ENCODE results near the gene HS3ST6.

HS3ST6 gene

DNA sequence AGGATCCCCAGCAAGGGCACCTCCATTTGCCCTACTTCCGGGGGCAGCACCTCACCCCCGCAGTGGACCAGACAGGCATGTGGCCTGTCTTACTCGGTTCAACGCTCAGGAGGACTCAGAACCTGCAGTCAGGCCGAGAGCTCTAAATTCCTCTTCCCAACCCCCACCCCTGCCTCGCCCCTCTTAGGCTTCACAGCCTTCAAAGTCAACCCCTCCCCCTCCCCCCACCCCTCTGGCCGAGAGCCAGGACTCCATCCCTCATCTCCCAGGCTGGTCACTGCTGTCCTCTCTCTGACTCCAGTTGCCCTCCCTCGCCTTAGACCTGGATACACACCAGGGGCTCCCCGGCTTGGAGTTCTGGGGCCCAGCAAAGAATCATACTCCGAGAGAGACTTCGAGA is 8.1 kb upstream of the HS3ST6 start:
- peaks cover 6% of the 10 kb centered on the region for H3K9me3 ChIP-seq (ENCODE audit: insufficient read depth, low read depth, low read length)
- WGBS (ENCODE audit: extremely low coverage, insufficient coverage, insufficient read length): no CpG with 5 or more reads among the region's 11 CpGs
- no peak overlapping the region for H4K91ac ChIP-seq (ENCODE audit: low read depth, low read length)
- H3K18ac ChIP-seq (ENCODE audit: low read length): no peak overlapping the region
- H3K4me3 ChIP-seq (ENCODE audit: low read depth, low read length): no peak overlapping the region
- no peak overlapping the region for H3K23ac ChIP-seq (ENCODE audit: low read length)
- DNase-seq: no peak
- H2BK5ac ChIP-seq (ENCODE audit: low read depth, low read length, poor library complexity): no peak overlapping the region
- no peak overlapping the region for H2AFZ ChIP-seq (ENCODE audit: insufficient read depth, low read length, poor library complexity)
- no peak overlapping the region for H4K8ac ChIP-seq (ENCODE audit: low read depth, low read length)
- H2AK5ac ChIP-seq (ENCODE audit: low read length): no peak overlapping the region
- H3K4me1 ChIP-seq (ENCODE audit: control insufficient read depth in 1 of 2, insufficient read depth in 2 of 2, low read length in 2 of 2): peaks cover 0 to 6% of the 10 kb centered on the region in 2 experiments
- H3K14ac ChIP-seq (ENCODE audit: low read length): no peak overlapping the region
- no peak overlapping the region for H2BK120ac ChIP-seq (ENCODE audit: insufficient read depth, low read length, poor library complexity)
- H3K27ac ChIP-seq (ENCODE audit: low read depth, low read length): no peak overlapping the region
- H3K9ac ChIP-seq (ENCODE audit: low read length): no peak overlapping the region
- peaks cover 3% of the 10 kb centered on the region for H3K79me1 ChIP-seq (ENCODE audit: low read length)
- H3K27me3 ChIP-seq (ENCODE audit: insufficient read depth, low read length): peaks cover 10% of the 10 kb centered on the region
- H3K4me2 ChIP-seq (ENCODE audit: low read length): no peak overlapping the region
- no peak overlapping the region for H4K12ac ChIP-seq (ENCODE audit: low read depth, low read length)
- no peaks in the 10 kb centered on the region for H3K36me3 ChIP-seq (ENCODE audit: control insufficient read depth in 1 of 2, insufficient read depth in 2 of 2, low read length in 2 of 2)
- no peak overlapping the region for H2BK12ac ChIP-seq (ENCODE audit: low read length)
- H3K79me2 ChIP-seq (ENCODE audit: control insufficient read depth, insufficient read depth, low read length, poor library complexity): no peaks in the 10 kb centered on the region
- H3K4ac ChIP-seq (ENCODE audit: low read depth, low read length): no peak overlapping the region

- no peaks in the 10 kb centered on the region for H3K79me1 ChIP-seq (ENCODE audit: low read length)
- peaks cover 0 to 1% of the 10 kb centered on the region in 2 experiments for H3K4me1 ChIP-seq (ENCODE audit: control insufficient read depth in 1 of 2, insufficient read depth in 2 of 2, low read length in 2 of 2)
- H3K14ac ChIP-seq (ENCODE audit: low read length): no peak overlapping the region
- H2BK5ac ChIP-seq (ENCODE audit: low read depth, low read length, poor library complexity): no peak overlapping the region
- H4K12ac ChIP-seq (ENCODE audit: low read depth, low read length): no peak overlapping the region
- no peak overlapping the region for H4K8ac ChIP-seq (ENCODE audit: low read depth, low read length)
- H3K79me2 ChIP-seq (ENCODE audit: control insufficient read depth, insufficient read depth, low read length, poor library complexity): no peaks in the 10 kb centered on the region
- H3K4ac ChIP-seq (ENCODE audit: low read depth, low read length): no peak overlapping the region
- no peak overlapping the region for H3K23ac ChIP-seq (ENCODE audit: low read length)
- no CpG with 5 or more reads among the region's 5 CpGs for whole genome bisulfite sequencing (ENCODE audit: extremely low coverage, insufficient coverage, insufficient read length)
- H2BK12ac ChIP-seq (ENCODE audit: low read length): no peak overlapping the region
- no peak overlapping the region for H2BK120ac ChIP-seq (ENCODE audit: insufficient read depth, low read length, poor library complexity)
- H3K9me3 ChIP-seq (ENCODE audit: insufficient read depth, low read depth, low read length): peaks cover 6% of the 10 kb centered on the region
- H3K27me3 ChIP-seq (ENCODE audit: insufficient read depth, low read length): peaks cover 32% of the 10 kb centered on the region
- no peak overlapping the region for H3K18ac ChIP-seq (ENCODE audit: low read length)
- H3K4me3 ChIP-seq (ENCODE audit: low read depth, low read length): no peak overlapping the region
- no peaks in the 10 kb centered on the region for H3K36me3 ChIP-seq (ENCODE audit: control insufficient read depth in 1 of 2, insufficient read depth in 2 of 2, low read length in 2 of 2)
- no peak overlapping the region for H2AK5ac ChIP-seq (ENCODE audit: low read length)
- H2AFZ ChIP-seq (ENCODE audit: insufficient read depth, low read length, poor library complexity): no peak overlapping the region
- no peak overlapping the region for H3K9ac ChIP-seq (ENCODE audit: low read length)
- no peak overlapping the region for H3K4me2 ChIP-seq (ENCODE audit: low read length)
- no peak for DNase-seq
- H3K27ac ChIP-seq (ENCODE audit: low read depth, low read length): no peak overlapping the region
- H4K91ac ChIP-seq (ENCODE audit: low read depth, low read length): no peak overlapping the region
Observed at GRCh38 chr16:1924095-1924494, 5.9 kb upstream of the HS3ST6 start.

- H3K14ac ChIP-seq (ENCODE audit: low read length): no peak overlapping the region
- H3K4me2 ChIP-seq (ENCODE audit: low read length): no peak overlapping the region
- H3K9ac ChIP-seq (ENCODE audit: low read length): no peak overlapping the region
- no peak overlapping the region for H3K23ac ChIP-seq (ENCODE audit: low read length)
- peaks cover 0 to 3% of the 10 kb centered on the region in 2 experiments for H3K4me1 ChIP-seq (ENCODE audit: control insufficient read depth in 1 of 2, insufficient read depth in 2 of 2, low read length in 2 of 2)
- no peak overlapping the region for H3K4me3 ChIP-seq (ENCODE audit: low read depth, low read length)
- H4K8ac ChIP-seq (ENCODE audit: low read depth, low read length): no peak overlapping the region
- no peak overlapping the region for H3K27ac ChIP-seq (ENCODE audit: low read depth, low read length)
- no peak overlapping the region for H3K18ac ChIP-seq (ENCODE audit: low read length)
- peak; percentile 19 to 53 for DNase-seq
- H3K4ac ChIP-seq (ENCODE audit: low read depth, low read length): no peak overlapping the region
- H2BK12ac ChIP-seq (ENCODE audit: low read length): no peak overlapping the region
- no peaks in the 10 kb centered on the region for H3K79me1 ChIP-seq (ENCODE audit: low read length)
- peaks cover 38% of the 10 kb centered on the region for H3K27me3 ChIP-seq (ENCODE audit: insufficient read depth, low read length)
- H3K36me3 ChIP-seq (ENCODE audit: control insufficient read depth in 1 of 2, insufficient read depth in 2 of 2, low read length in 2 of 2): no peaks in the 10 kb centered on the region
- H2AFZ ChIP-seq (ENCODE audit: insufficient read depth, low read length, poor library complexity): peak overlapping the region; percentile 8
- no peaks in the 10 kb centered on the region for H3K79me2 ChIP-seq (ENCODE audit: control insufficient read depth, insufficient read depth, low read length, poor library complexity)
- no peak overlapping the region for H4K12ac ChIP-seq (ENCODE audit: low read depth, low read length)
- H3K9me3 ChIP-seq (ENCODE audit: insufficient read depth, low read depth, low read length): peaks cover 6% of the 10 kb centered on the region
- H2BK5ac ChIP-seq (ENCODE audit: low read depth, low read length, poor library complexity): no peak overlapping the region
- no peak overlapping the region for H2AK5ac ChIP-seq (ENCODE audit: low read length)
- no peak overlapping the region for H2BK120ac ChIP-seq (ENCODE audit: insufficient read depth, low read length, poor library complexity)
- WGBS (ENCODE audit: extremely low coverage, insufficient coverage, insufficient read length): no CpG with 5 or more reads among the region's 24 CpGs
- no peak overlapping the region for H4K91ac ChIP-seq (ENCODE audit: low read depth, low read length)
Observed at GRCh38 chr16:1923299-1924034, 5.3 kb upstream of the HS3ST6 start.

GRCh38 chr16:1922357-1922756 is 4.1 kb upstream of the HS3ST6 start:
- no peaks in the 10 kb centered on the region for H3K36me3 ChIP-seq (ENCODE audit: control insufficient read depth in 1 of 2, insufficient read depth in 2 of 2, low read length in 2 of 2)
- no peaks in the 10 kb centered on the region for H3K79me2 ChIP-seq (ENCODE audit: control insufficient read depth, insufficient read depth, low read length, poor library complexity)
- H3K18ac ChIP-seq (ENCODE audit: low read length): no peak overlapping the region
- no peak overlapping the region for H2BK12ac ChIP-seq (ENCODE audit: low read length)
- no peak overlapping the region for H3K23ac ChIP-seq (ENCODE audit: low read length)
- no peak overlapping the region for H3K4ac ChIP-seq (ENCODE audit: low read depth, low read length)
- no peak overlapping the region for H3K4me3 ChIP-seq (ENCODE audit: low read depth, low read length)
- no peak overlapping the region for H4K8ac ChIP-seq (ENCODE audit: low read depth, low read length)
- no peak overlapping the region for H4K12ac ChIP-seq (ENCODE audit: low read depth, low read length)
- H2BK5ac ChIP-seq (ENCODE audit: low read depth, low read length, poor library complexity): no peak overlapping the region
- H2AFZ ChIP-seq (ENCODE audit: insufficient read depth, low read length, poor library complexity): no peak overlapping the region
- no CpG with 5 or more reads among the region's 8 CpGs for WGBS (ENCODE audit: extremely low coverage, insufficient coverage, insufficient read length)
- no peak overlapping the region for H3K27ac ChIP-seq (ENCODE audit: low read depth, low read length)
- no peak for DNase-seq
- H3K79me1 ChIP-seq (ENCODE audit: low read length): no peaks in the 10 kb centered on the region
- H4K91ac ChIP-seq (ENCODE audit: low read depth, low read length): no peak overlapping the region
- no peak overlapping the region for H3K4me2 ChIP-seq (ENCODE audit: low read length)
- no peak overlapping the region for H2BK120ac ChIP-seq (ENCODE audit: insufficient read depth, low read length, poor library complexity)
- H3K4me1 ChIP-seq (ENCODE audit: control insufficient read depth in 1 of 2, insufficient read depth in 2 of 2, low read length in 2 of 2): peaks cover 0 to 4% of the 10 kb centered on the region in 2 experiments
- no peak overlapping the region for H3K9ac ChIP-seq (ENCODE audit: low read length)
- H2AK5ac ChIP-seq (ENCODE audit: low read length): no peak overlapping the region
- H3K27me3 ChIP-seq (ENCODE audit: insufficient read depth, low read length): peaks cover 47% of the 10 kb centered on the region
- H3K14ac ChIP-seq (ENCODE audit: low read length): no peak overlapping the region
- H3K9me3 ChIP-seq (ENCODE audit: insufficient read depth, low read depth, low read length): peaks cover 7% of the 10 kb centered on the region
